ENCODE measurements around the gene WEE2. TPM values are rescaled to one million over a fixed set of nuclear protein-coding genes. Genes with fewer than 3 reads are reported as not detected.

WEE2 gene
- total and polyA plus RNA-seq, 11 donors, result 0.08 TPM; not detected in 10

GRCh38 chr7:141696348-141696747, 11.8 kb upstream of the WEE2 start:
- Histone ChIP-seq H3K36me3 (no peaks in the 10 kb centered on the region), H3K4me1 (peaks cover 0 to 54% (median 19%) of the 10 kb centered on the region in 12 donors), H3K4me3 (no peak overlapping the region), H3K9me3 (no peaks in the 10 kb centered on the region), H3K27ac (peak overlapping the region in 1 of 12 donors; percentile 23), H3K27me3 (no peaks in the 10 kb centered on the region)
- intact Hi-C loops (cut with DNase I), result loop anchor here in 2 of 10 donors (5.0 kb wide), 2 partner anchors 34 to 39 kb away; no protein-coding TSS in a partner anchor
- DNase-seq (no peak), ATAC-seq (peak in 2 of 4 donors; percentile 9 to 47)
- no peak for TF ChIP-seq POLR2A (IDR thresholded peaks at IDR 0.05)
- TF ChIP-seq, protein P1, sequence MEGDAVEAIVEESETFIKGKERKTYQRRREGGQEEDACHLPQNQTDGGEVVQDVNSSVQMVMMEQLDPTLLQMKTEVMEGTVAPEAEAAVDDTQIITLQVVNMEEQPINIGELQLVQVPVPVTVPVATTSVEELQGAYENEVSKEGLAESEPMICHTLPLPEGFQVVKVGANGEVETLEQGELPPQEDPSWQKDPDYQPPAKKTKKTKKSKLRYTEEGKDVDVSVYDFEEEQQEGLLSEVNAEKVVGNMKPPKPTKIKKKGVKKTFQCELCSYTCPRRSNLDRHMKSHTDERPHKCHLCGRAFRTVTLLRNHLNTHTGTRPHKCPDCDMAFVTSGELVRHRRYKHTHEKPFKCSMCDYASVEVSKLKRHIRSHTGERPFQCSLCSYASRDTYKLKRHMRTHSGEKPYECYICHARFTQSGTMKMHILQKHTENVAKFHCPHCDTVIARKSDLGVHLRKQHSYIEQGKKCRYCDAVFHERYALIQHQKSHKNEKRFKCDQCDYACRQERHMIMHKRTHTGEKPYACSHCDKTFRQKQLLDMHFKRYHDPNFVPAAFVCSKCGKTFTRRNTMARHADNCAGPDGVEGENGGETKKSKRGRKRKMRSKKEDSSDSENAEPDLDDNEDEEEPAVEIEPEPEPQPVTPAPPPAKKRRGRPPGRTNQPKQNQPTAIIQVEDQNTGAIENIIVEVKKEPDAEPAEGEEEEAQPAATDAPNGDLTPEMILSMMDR (IDR thresholded peaks at IDR 0.05), result no peak
- WGBS, 4 donors, result 41 to 50% (median 44%) methylated on average over 2 of the region's 2 CpGs

GRCh38 chr7:141697211-141697871, 10.8 kb upstream of the WEE2 start:
- Histone ChIP-seq H3K27ac (no peak overlapping the region), H3K4me3 (no peak overlapping the region), H3K4me1 (peaks cover 0 to 55% (median 20%) of the 10 kb centered on the region in 12 donors), H3K36me3 (no peaks in the 10 kb centered on the region), H3K9me3 (no peaks in the 10 kb centered on the region), H3K27me3 (no peaks in the 10 kb centered on the region)
- WGBS, 4 donors, result 73 to 79% (median 76%) methylated on average over 10 of the region's 10 CpGs
- intact Hi-C loops (cut with DNase I), result loop anchor here in 2 of 10 donors (5.0 kb wide), 2 partner anchors 35 to 40 kb away; no protein-coding TSS in a partner anchor
- ATAC-seq (no peak), DNase-seq (no peak)
- TF ChIP-seq, protein P1 (IDR thresholded peaks at IDR 0.05), result no peak
- TF ChIP-seq POLR2A (IDR thresholded peaks at IDR 0.05), result no peak

DNA sequence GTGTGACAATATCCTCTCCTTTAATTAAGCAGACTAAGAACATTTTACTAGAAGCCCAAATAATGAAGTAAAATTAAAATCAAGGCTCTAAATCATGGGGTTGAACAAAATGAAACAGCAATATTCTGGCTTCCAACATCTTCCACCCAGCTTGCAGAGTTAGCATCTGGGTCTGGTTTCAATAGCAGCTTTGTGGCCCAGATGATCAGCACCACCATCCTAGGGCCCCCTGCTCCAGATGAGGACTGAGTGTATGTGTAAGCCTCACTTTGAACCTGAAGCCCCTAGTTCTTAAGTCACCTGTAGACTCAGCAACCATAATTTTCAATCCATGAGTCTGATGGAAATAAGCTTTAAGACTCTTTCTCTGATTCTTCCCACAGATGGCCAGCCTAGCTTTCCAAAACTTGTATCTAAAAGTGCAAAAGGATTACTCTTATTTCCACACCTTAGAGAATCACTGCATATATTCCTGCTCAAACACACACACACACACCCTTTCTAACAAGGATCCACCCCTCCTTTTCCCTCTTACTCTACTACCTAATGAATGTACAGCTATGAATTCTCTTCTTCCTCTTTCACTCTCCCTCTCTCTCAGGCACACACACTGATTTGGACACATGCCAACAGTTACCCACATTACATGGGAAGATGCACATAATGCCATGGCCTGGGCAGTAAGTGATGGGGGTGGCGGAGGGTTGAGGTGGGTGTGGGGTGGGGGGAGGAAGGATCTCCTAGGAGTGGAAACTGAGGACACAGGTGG, 9.7 kb upstream of the WEE2 start:
- Histone ChIP-seq H3K9me3 (no peaks in the 10 kb centered on the region), H3K27me3 (no peaks in the 10 kb centered on the region), H3K27ac (no peak overlapping the region), H3K4me1 (peaks cover 0 to 64% (median 27%) of the 10 kb centered on the region in 12 donors), H3K36me3 (no peaks in the 10 kb centered on the region), H3K4me3 (no peak overlapping the region)
- TF ChIP-seq, protein P1 (IDR thresholded peaks at IDR 0.05), result no peak
- no peak for TF ChIP-seq POLR2A (IDR thresholded peaks at IDR 0.05)
- WGBS, 4 donors, result 96 to 100% (median 98%) methylated on average over 1 of the region's 1 CpG
- DNase-seq, result no peak
- intact Hi-C loops (cut with DNase I), result loop anchor here in 2 of 10 donors (5.0 kb wide), 2 partner anchors 36 to 41 kb away; no protein-coding TSS in a partner anchor
- ATAC-seq, result no peak

DNA sequence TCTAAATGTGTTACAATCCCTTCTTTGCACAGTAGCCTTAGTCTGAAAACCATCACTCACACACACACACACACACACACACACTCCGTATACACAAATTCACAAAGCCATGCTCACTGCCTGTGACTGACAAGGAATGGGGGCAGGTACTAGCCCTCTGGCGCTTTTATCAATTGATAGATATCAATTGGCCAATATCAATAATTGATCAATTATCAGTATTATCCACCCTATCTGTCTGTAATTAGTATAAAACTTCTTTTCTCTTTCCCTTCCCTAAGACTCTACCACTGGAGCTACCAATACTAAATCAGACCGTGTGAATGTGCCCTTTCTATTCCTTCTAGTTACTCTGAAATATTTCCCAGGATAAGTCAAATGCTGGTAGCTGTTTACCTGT, 8.3 kb upstream of the WEE2 start:
- ATAC-seq (no peak), DNase-seq (no peak)
- H3K4me3 ChIP-seq, result no peak overlapping the region
- WGBS, 4 donors, result 74 to 84% (median 77%) methylated on average over 3 of the region's 3 CpGs
- no peaks in the 10 kb centered on the region for H3K9me3 ChIP-seq
- intact Hi-C loops (cut with DNase I), result loop anchor here in 3 of 10 donors (5.0 kb wide), 3 partner anchors 38 to 48 kb away; no protein-coding TSS in a partner anchor
- H3K27me3 ChIP-seq, result no peaks in the 10 kb centered on the region
- no peaks in the 10 kb centered on the region for H3K36me3 ChIP-seq
- no peak overlapping the region for H3K27ac ChIP-seq
- H3K4me1 ChIP-seq, result peaks cover 0 to 64% (median 27%) of the 10 kb centered on the region in 12 donors
- TF ChIP-seq, protein P1 (IDR thresholded peaks at IDR 0.05), result no peak
- TF ChIP-seq POLR2A (IDR thresholded peaks at IDR 0.05), result no peak

Data from heart left ventricle (tissue), 16 donors.